22Rv1 (cell line): Measurements from ENCODE around the gene SLCO3A1.

ENCODE experiments used
- ZFX ChIP-seq: fragments of 450-650 bp; IDR thresholded peaks from 2 replicates; pipeline ENCODE4 v1.6.1; 2017; ENCODE audit warnings: antibody characterized with exemption, borderline replicate concordance
- TF ChIP-seq, protein P1 (sequence below): fragments of 450-650 bp; IDR thresholded peaks from 2 replicates; pipeline ENCODE4 v1.5.1; 2017; ENCODE audit warnings: mild to moderate bottlenecking

DNA sequence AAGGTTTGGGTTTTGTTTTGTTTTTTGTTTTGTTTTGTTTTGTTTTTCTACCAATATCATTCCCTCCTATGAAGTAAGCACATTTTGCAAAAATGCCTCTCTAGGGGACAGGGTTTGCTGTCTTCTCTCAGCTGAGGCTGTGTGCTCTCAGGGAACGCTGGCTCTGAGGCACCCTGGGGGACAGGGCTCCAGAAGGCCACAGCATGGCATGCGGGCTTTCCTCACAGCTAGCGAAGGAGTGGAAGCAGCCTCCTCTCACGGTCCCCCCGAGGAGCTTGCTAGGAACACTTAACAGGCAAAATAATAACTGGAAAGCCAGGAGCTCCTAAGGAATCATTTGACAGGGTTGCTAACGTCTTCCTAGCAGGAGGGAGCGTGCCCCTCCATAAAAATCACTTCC, 312.5 kb downstream of the SLCO3A1 start:
- TF ChIP-seq, protein P1, sequence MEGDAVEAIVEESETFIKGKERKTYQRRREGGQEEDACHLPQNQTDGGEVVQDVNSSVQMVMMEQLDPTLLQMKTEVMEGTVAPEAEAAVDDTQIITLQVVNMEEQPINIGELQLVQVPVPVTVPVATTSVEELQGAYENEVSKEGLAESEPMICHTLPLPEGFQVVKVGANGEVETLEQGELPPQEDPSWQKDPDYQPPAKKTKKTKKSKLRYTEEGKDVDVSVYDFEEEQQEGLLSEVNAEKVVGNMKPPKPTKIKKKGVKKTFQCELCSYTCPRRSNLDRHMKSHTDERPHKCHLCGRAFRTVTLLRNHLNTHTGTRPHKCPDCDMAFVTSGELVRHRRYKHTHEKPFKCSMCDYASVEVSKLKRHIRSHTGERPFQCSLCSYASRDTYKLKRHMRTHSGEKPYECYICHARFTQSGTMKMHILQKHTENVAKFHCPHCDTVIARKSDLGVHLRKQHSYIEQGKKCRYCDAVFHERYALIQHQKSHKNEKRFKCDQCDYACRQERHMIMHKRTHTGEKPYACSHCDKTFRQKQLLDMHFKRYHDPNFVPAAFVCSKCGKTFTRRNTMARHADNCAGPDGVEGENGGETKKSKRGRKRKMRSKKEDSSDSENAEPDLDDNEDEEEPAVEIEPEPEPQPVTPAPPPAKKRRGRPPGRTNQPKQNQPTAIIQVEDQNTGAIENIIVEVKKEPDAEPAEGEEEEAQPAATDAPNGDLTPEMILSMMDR, result no peak
- no peak for TF ChIP-seq ZFX
